GM12878 (cell line): ENCODE data around the gene CAMK4. TPM values are rescaled to one million over a fixed set of nuclear protein-coding genes. Genes with fewer than 3 reads are reported as not detected.

ENCODE experiments used
- ATAC-seq: fragments of 200-7000 bp; cut with Tn5 transposase; 3 replicates; pipeline ENCODE4 v1.9.1; 2020; ENCODE audit warnings: mild to moderate bottlenecking, moderate library complexity
- BruUV-seq: library from RNA; stranded (reverse); fragments of 400-500 nt; replicated peaks from 2 replicates; lab custom pipeline; 2021; lab: Mats Ljungman, UMichigan
- CTCF ChIA-PET: fragments of 300-600 bp; sonication (Branson Sonifier 250); formaldehyde crosslinking; extraction: SDS; loops from one replicate; lab custom pipeline; 2021; ENCODE audit warnings: inconsistent platforms; lab: Yijun Ruan, JAX
- POLR2A ChIA-PET: fragments of 350-600 bp; formaldehyde crosslinking; extraction: SDS; loops from one replicate; lab custom pipeline; 2021; ENCODE audit warnings: inconsistent platforms; lab: Charles Lee
- RAD21 ChIA-PET: fragments of 300-600 bp; sonication (Branson Sonifier 250); formaldehyde crosslinking; loops from one replicate; lab custom pipeline; 2023; ENCODE audit warnings: antibody characterized with exemption; ENCODE audit not compliant: unreplicated experiment; lab: Charles Lee
- SMC1A ChIA-PET: fragments of 300-600 bp; sonication (Branson Sonifier 250); formaldehyde crosslinking; loops from one replicate; lab custom pipeline; 2023; ENCODE audit not compliant: unreplicated experiment, uncharacterized antibody; lab: Charles Lee
- DNase-seq: peaks from one replicate; pipeline ENCODE4 v3.0.0-alpha.2; 2011; ENCODE audit warnings: low read depth, low spot score
- FAIRE-seq: peaks from 3 replicates; lab custom pipeline; 2011; peaks lifted over from hg19 to GRCh38; lab: Jason Lieb, UNC
- H2AFZ ChIP-seq: 2 replicates; pipeline ENCODE4 v1.6.0; 2011; ENCODE audit warnings: low read depth, low read length, control low read depth; ENCODE audit not compliant: control insufficient read depth
- H3K27ac ChIP-seq: 2 replicates; pipeline ENCODE4 v1.5.1; 2011; ENCODE audit warnings: control low read depth; ENCODE audit not compliant: control insufficient read depth, insufficient read depth
- H3K27me3 ChIP-seq, 2 experiments: replicated peaks in 1 of 2; 2 replicates each; pipeline versions ENCODE4 v1.6.0 to v1.6.1; 2011; ENCODE audit warnings: low read length in 1 of 2; ENCODE audit not compliant: control insufficient read depth in 2 of 2, insufficient read depth in 2 of 2
- H3K36me3 ChIP-seq, 2 experiments: 2 replicates each; pipeline ENCODE4 v1.5.1; 2011; ENCODE audit warnings: low read length in 1 of 2; ENCODE audit not compliant: control insufficient read depth in 2 of 2, insufficient read depth in 2 of 2
- H3K4me1 ChIP-seq: 2 replicates; pipeline ENCODE4 v1.6.1; 2011; ENCODE audit warnings: mild to moderate bottlenecking, low read length, moderate library complexity, mixed read lengths; ENCODE audit not compliant: control insufficient read depth, insufficient read depth
- H3K4me2 ChIP-seq: 2 replicates; pipeline ENCODE4 v1.6.0; 2011; ENCODE audit warnings: control low read depth; ENCODE audit not compliant: control insufficient read depth, insufficient read depth
- H3K4me3 ChIP-seq: fragments of 200-600 bp; sonication (generic); 2 replicates; pipeline ENCODE4 v1.5.1; 2016
- H3K79me2 ChIP-seq: 2 replicates; pipeline ENCODE4 v1.6.0; 2011; ENCODE audit warnings: low read length; ENCODE audit not compliant: control insufficient read depth, insufficient read depth
- H3K9ac ChIP-seq: 2 replicates; pipeline ENCODE4 v1.8.0; 2011; ENCODE audit warnings: low read length, control low read depth, mixed read lengths; ENCODE audit not compliant: control insufficient read depth, insufficient read depth
- H3K9me3 ChIP-seq: replicated peaks from 3 replicates; pipeline ENCODE4 v1.5.1; 2011; ENCODE audit warnings: mild to moderate bottlenecking, low read length; ENCODE audit not compliant: control insufficient read depth, insufficient read depth
- H4K20me1 ChIP-seq: 2 replicates; pipeline ENCODE4 v1.6.0; 2011; ENCODE audit not compliant: control insufficient read depth, insufficient read depth
- BCL11A ChIP-seq: IDR thresholded peaks from 2 replicates; pipeline ENCODE4 v1.6.1; 2011; ENCODE audit warnings: low read depth, low read length
- CHD1 ChIP-seq: IDR thresholded peaks from 2 replicates; pipeline ENCODE4 v1.6.1; 2012; ENCODE audit warnings: low read depth, low read length, improper control_type of control experiment
- HDAC6 ChIP-seq: fragments of 200-600 bp; sonication (generic); IDR thresholded peaks from one replicate; pipeline ENCODE4 v1.8.0; 2017; ENCODE audit warnings: antibody characterized with exemption; ENCODE audit not compliant: unreplicated experiment
- NFYB ChIP-seq: IDR thresholded peaks from 2 replicates; pipeline ENCODE4 v1.6.1; 2011; ENCODE audit warnings: low read depth, mild to moderate bottlenecking, low read length, improper control_type of control experiment, moderate library complexity; ENCODE audit not compliant: insufficient read depth
- WGBS: methylation state at CpG from one replicate; pipeline ENCODE4 v1.1.6; 2016; ENCODE audit warnings: low lambda C conversion rate; ENCODE audit not compliant: insufficient replicate concordance, insufficient coverage; ENCODE audit errors: missing lambda C conversion rate; 5-methylcytosine and 5-hydroxymethylcytosine counted together
- in situ Hi-C: fragments of 300-500 bp; cut with MboI; formaldehyde crosslinking; loops from 9 replicates; pipeline ENCODE4 v1.14.3; 2018; ENCODE audit warnings: mixed read lengths
- intact Hi-C: fragments of 100-400 bp; cut with micrococcal nuclease; formaldehyde crosslinking; loops from one replicate; pipeline ENCODE4 v1.14.2; 2022; ENCODE audit not compliant: unreplicated experiment
- polyA plus RNA-seq, 11 experiments: library from polyadenylated mRNA; depleted of rRNA in 4 of 11; unstranded in 6 of 11; stranded (reverse) in 5 of 11; fragments of >200 nt; fragmentation: Nextera tagmentation in 4 of 11; fragmentation: Illumina TruSeq in 1 of 11; extraction: Ambion mirVana in 4 of 11; extraction: Trizol in 1 of 11; gene quantifications; 1 replicate in 1 of 11; 2 replicates in 10 of 11; pipeline versions ENCODE4 v1.2.1 to v1.2.3, GENCODE V29; 2011 to 2016; ENCODE audit warnings: inconsistent platforms in 2 of 11, missing spikeins in 2 of 11, low read depth in 1 of 11
- total RNA-seq, 4 experiments: library from RNA; depleted of rRNA in 3 of 4; stranded (reverse); fragments of >200 nt in 3 of 4; fragmentation: Illumina TruSeq in 1 of 4; extraction: Trizol in 1 of 4; gene quantifications; 2 replicates each; pipeline versions ENCODE4 v1.2.1 to v1.2.3, GENCODE V29; 2013 to 2021
- TF ChIP-seq, protein P1 (sequence below): fragments of 450-650 bp; IDR thresholded peaks from 2 replicates; pipeline ENCODE4 v1.6.1; 2017; ENCODE audit warnings: low read depth, mild to moderate bottlenecking, moderate library complexity
- TF ChIP-seq, protein P2 (sequence below): fragments of 450-650 bp; IDR thresholded peaks from 2 replicates; pipeline ENCODE4 v1.6.1; 2018; ENCODE audit warnings: borderline replicate concordance, mild to moderate bottlenecking; ENCODE audit not compliant: partially characterized antibody

Gene CAMK4
- total and polyA plus RNA-seq, 10 of the 15 experiments (the other 5 are each of a cell fraction or from before 2014, with no cell fraction given), result 13.3 to 51.9 (median 35.3) TPM

DNA sequence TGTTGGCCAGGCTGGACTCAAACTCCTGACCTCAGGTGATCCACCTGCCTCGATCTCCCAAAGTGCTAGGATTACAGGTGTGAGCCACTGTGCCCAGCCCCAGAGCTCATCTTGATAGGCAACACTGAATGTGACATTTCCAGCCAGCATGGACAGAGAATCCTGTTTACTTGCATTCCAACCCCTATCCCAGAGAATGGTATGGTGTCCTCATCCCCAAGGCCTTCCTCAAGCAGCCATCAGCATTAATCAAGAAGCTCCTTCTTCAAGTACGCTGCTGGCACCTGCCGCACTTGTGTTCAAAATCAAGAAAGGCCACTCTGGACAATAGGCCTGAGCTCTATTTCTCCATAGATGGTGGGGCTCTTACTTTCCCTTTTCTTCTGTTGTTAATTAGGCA is 247.9 kb downstream of the CAMK4 start:
- TF ChIP-seq NFYB, result no peak
- TF ChIP-seq, protein P1, sequence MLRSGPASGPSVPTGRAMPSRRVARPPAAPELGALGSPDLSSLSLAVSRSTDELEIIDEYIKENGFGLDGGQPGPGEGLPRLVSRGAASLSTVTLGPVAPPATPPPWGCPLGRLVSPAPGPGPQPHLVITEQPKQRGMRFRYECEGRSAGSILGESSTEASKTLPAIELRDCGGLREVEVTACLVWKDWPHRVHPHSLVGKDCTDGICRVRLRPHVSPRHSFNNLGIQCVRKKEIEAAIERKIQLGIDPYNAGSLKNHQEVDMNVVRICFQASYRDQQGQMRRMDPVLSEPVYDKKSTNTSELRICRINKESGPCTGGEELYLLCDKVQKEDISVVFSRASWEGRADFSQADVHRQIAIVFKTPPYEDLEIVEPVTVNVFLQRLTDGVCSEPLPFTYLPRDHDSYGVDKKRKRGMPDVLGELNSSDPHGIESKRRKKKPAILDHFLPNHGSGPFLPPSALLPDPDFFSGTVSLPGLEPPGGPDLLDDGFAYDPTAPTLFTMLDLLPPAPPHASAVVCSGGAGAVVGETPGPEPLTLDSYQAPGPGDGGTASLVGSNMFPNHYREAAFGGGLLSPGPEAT, result no peak
- no peak for TF ChIP-seq CHD1
- TF ChIP-seq BCL11A, result no peak
- TF ChIP-seq, protein P2, sequence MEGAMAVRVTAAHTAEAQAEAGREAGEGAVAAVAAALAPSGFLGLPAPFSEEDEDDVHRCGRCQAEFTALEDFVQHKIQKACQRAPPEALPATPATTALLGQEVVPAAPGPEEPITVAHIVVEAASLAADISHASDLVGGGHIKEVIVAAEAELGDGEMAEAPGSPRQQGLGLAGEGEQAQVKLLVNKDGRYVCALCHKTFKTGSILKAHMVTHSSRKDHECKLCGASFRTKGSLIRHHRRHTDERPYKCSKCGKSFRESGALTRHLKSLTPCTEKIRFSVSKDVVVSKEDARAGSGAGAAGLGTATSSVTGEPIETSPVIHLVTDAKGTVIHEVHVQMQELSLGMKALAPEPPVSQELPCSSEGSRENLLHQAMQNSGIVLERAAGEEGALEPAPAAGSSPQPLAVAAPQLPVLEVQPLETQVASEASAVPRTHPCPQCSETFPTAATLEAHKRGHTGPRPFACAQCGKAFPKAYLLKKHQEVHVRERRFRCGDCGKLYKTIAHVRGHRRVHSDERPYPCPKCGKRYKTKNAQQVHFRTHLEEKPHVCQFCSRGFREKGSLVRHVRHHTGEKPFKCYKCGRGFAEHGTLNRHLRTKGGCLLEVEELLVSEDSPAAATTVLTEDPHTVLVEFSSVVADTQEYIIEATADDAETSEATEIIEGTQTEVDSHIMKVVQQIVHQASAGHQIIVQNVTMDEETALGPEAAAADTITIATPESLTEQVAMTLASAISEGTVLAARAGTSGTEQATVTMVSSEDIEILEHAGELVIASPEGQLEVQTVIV, result no peak
- no peak for TF ChIP-seq HDAC6
- TF ChIP-seq, all 136 proteins: peak for 0
- no TSS peak for BruUV-seq
- ChIA-PET RAD21 (interaction anchor here (0.9 to 2.1 kb wide), 5 partner anchors 15 to 251 kb away, joined by 3 to 6 read pairs (median 4); no protein-coding TSS in a partner anchor), CTCF (interaction anchor here (0.5 to 2.0 kb wide), 7 partner anchors 20 to 315 kb away, joined by 3 to 7 read pairs (median 3); no protein-coding TSS in a partner anchor), SMC1A (interaction anchor here (1.0 to 1.8 kb wide), 9 partner anchors 9 to 312 kb away, joined by 3 to 6 read pairs (median 4); no protein-coding TSS in a partner anchor), POLR2A (interaction anchor here (1.3 to 1.5 kb wide), 2 partner anchors 39 to 44 kb away, joined by 3 to 5 read pairs; no protein-coding TSS in a partner anchor)
- Histone ChIP-seq H3K9ac (no peak overlapping the region), H3K9me3 (no peaks in the 10 kb centered on the region; the same call in 2 of the 3 replicates), H3K4me1 (peaks cover 3% of the 10 kb centered on the region; the same call in 1 of the 2 replicates), H3K4me3 (no peak overlapping the region), H3K4me2 (no peak overlapping the region; the same call in 1 of the 2 replicates), H2AFZ (no peak overlapping the region), H3K27ac (no peak overlapping the region), H3K27me3 (no peaks in the 10 kb centered on the region), H4K20me1 (no peaks in the 10 kb centered on the region), H3K36me3 (no peaks in the 10 kb centered on the region; a peak in 1 of 4 replicates), H3K79me2 (no peaks in the 10 kb centered on the region)
- in situ Hi-C loops (loop anchor here (10.0 kb wide), 1 partner anchor 307 kb away; no protein-coding TSS in a partner anchor), intact Hi-C loops (no loop called here)
- WGBS, result 98% methylated on average over 3 of the region's 3 CpGs
- ATAC-seq, result no peak
- no peak for DNase-seq
- no peak for FAIRE-seq
